Peyer's patch (tissue), 4 donors: Measurements from ENCODE around the gene SORBS1. TPM values are rescaled to one million over a fixed set of nuclear protein-coding genes. Genes with fewer than 3 reads are reported as not detected.

ENCODE experiments used
- DNase-seq, 3 donors: peaks; one replicate each; pipeline ENCODE4 v3.0.0-alpha.2; 2017 to 2019
- H3K27ac ChIP-seq, 4 donors: fragments of 200-600 bp; sonication (generic); one replicate each; pipeline ENCODE4 v1.5.1; 2016 to 2019
- H3K27me3 ChIP-seq, 2 donors: fragments of 200-600 bp; sonication (generic); one replicate each; pipeline ENCODE4 v1.5.1; 2019
- H3K36me3 ChIP-seq, 3 donors: fragments of 200-600 bp; sonication (generic); one replicate each; pipeline ENCODE4 v1.5.1; 2016 to 2019
- H3K4me1 ChIP-seq, 4 donors: fragments of 200-600 bp; sonication (generic); one replicate each; pipeline ENCODE4 v1.5.1; 2016 to 2019
- H3K4me3 ChIP-seq, 4 donors: fragments of 200-600 bp; sonication (generic); 1 replicate in 3 of 4; 2 replicates in 1 of 4; pipeline ENCODE4 v1.5.1; 2016 to 2019; ENCODE audit warnings: mild to moderate bottlenecking in 1 of 4
- H3K9me3 ChIP-seq, 4 donors: fragments of 200-600 bp; sonication (generic); one replicate each; pipeline ENCODE4 v1.5.1; 2016 to 2019; ENCODE audit warnings: mild to moderate bottlenecking in 1 of 4
- CTCF ChIP-seq, 6 experiments: fragments of 450-650 bp in 4 of 6; fragments of 200-600 bp in 2 of 6; sonication (generic) in 1 of 6; IDR thresholded peaks; one replicate each; pipeline ENCODE4 v1.5.1; 2017 to 2019; ENCODE audit warnings: antibody characterized with exemption in 6 of 6, mild to moderate bottlenecking in 3 of 6, moderate library complexity in 1 of 6
- POLR2A ChIP-seq, 2 donors: fragments of 450-650 bp; IDR thresholded peaks; one replicate each; pipeline ENCODE4 v1.5.1; 2017; ENCODE audit warnings: antibody characterized with exemption in 2 of 2, mild to moderate bottlenecking in 2 of 2, moderate library complexity in 2 of 2
- total RNA-seq, 4 donors: library from RNA; depleted of rRNA; stranded (reverse); fragments of >200 nt; gene quantifications; one replicate each; pipeline ENCODE4 v1.1.0, GENCODE V29; 2016

SORBS1 gene
- total RNA-seq, 4 donors from 2014 or later = 34.3 to 57.1 (median 48.7) TPM

GRCh38 chr10:95513941-95514392 is 47.2 kb downstream of the SORBS1 start:
- Histone ChIP-seq H3K4me1 (peaks cover 0 to 4% (median 0%) of the 10 kb centered on the region in 4 donors), H3K4me3 (no peak overlapping the region), H3K27ac (peak overlapping the region in 2 of 4 donors; percentile 64 to 78), H3K9me3 (no peaks in the 10 kb centered on the region), H3K36me3 (no peaks in the 10 kb centered on the region), H3K27me3 (no peaks in the 10 kb centered on the region)
- no peak for DNase-seq
- no peak for TF ChIP-seq POLR2A (IDR thresholded peaks at IDR 0.05)
- no peak for TF ChIP-seq CTCF (IDR thresholded peaks at IDR 0.05)

- peaks cover 0 to 11% (median 0%) of the 10 kb centered on the region in 4 donors for H3K4me1 ChIP-seq
- H3K36me3 ChIP-seq = no peaks in the 10 kb centered on the region
- peak overlapping the region in 3 of 4 donors; percentile 9 to 78 (median 64) for H3K27ac ChIP-seq
- H3K27me3 ChIP-seq = no peaks in the 10 kb centered on the region
- TF ChIP-seq CTCF (IDR thresholded peaks at IDR 0.05) (no peak), POLR2A (IDR thresholded peaks at IDR 0.05) (no peak)
- DNase-seq = no peak
- H3K4me3 ChIP-seq = no peak overlapping the region
- no peaks in the 10 kb centered on the region for H3K9me3 ChIP-seq
Measured at GRCh38 chr10:95513008-95513589, 48.1 kb downstream of the SORBS1 start.

GRCh38 chr10:95511314-95511713 is 49.9 kb downstream of the SORBS1 start:
- no peaks in the 10 kb centered on the region for H3K36me3 ChIP-seq
- H3K9me3 ChIP-seq = no peaks in the 10 kb centered on the region
- H3K27ac ChIP-seq = peak overlapping the region in 2 of 4 donors; percentile 7 to 78
- H3K4me3 ChIP-seq = no peak overlapping the region
- no peaks in the 10 kb centered on the region for H3K27me3 ChIP-seq
- H3K4me1 ChIP-seq = peaks cover 0 to 11% (median 0%) of the 10 kb centered on the region in 4 donors
- no peak for TF ChIP-seq CTCF (IDR thresholded peaks at IDR 0.05)
- no peak for TF ChIP-seq POLR2A (IDR thresholded peaks at IDR 0.05)
- DNase-seq = no peak

- TF ChIP-seq CTCF (IDR thresholded peaks at IDR 0.05) = no peak
- no peak for TF ChIP-seq POLR2A (IDR thresholded peaks at IDR 0.05)
- H3K27ac ChIP-seq = peak overlapping the region in 3 of 4 donors; percentile 14 to 78 (median 52)
- peaks cover 0 to 11% (median 0%) of the 10 kb centered on the region in 4 donors for H3K4me1 ChIP-seq
- no peak overlapping the region for H3K4me3 ChIP-seq
- H3K27me3 ChIP-seq = no peaks in the 10 kb centered on the region
- DNase-seq = no peak
- no peaks in the 10 kb centered on the region for H3K9me3 ChIP-seq
- no peaks in the 10 kb centered on the region for H3K36me3 ChIP-seq
Measured at GRCh38 chr10:95509251-95509650, 51.9 kb downstream of the SORBS1 start.

GRCh38 chr10:95508730-95509129 is 52.4 kb downstream of the SORBS1 start:
- peaks cover 0 to 11% (median 0%) of the 10 kb centered on the region in 4 donors for H3K4me1 ChIP-seq
- H3K4me3 ChIP-seq = no peak overlapping the region
- no peak for TF ChIP-seq POLR2A (IDR thresholded peaks at IDR 0.05)
- no peak for TF ChIP-seq CTCF (IDR thresholded peaks at IDR 0.05)
- H3K27me3 ChIP-seq = no peaks in the 10 kb centered on the region
- H3K9me3 ChIP-seq = no peaks in the 10 kb centered on the region
- H3K27ac ChIP-seq = peak overlapping the region in 3 of 4 donors; percentile 14 to 78 (median 52)
- no peak for DNase-seq
- H3K36me3 ChIP-seq = no peaks in the 10 kb centered on the region
